GM12892 (cell line): ENCODE results near the gene GPR18.
"Not testable (repeated sequence)": the region's sequence is repeated elsewhere in the genome, so short reads cannot be mapped to it uniquely, and the experiment has no call there.

Source experiments
- DNase-seq: peaks from one replicate; pipeline ENCODE4 v3.0.0; 2011; ENCODE audit not compliant: insufficient read length
- FAIRE-seq: peaks from 2 replicates; lab custom pipeline; 2011; peaks lifted over from hg19 to GRCh38; lab: Jason Lieb, UNC
- POLR2A ChIP-seq: IDR thresholded peaks from 2 replicates; pipeline ENCODE4 v1.6.1; 2011; ENCODE audit warnings: low read depth, low read length, control low read depth
- POLR2AphosphoS5 ChIP-seq: IDR thresholded peaks from 2 replicates; pipeline ENCODE4 v1.6.1; 2011; ENCODE audit warnings: low read depth, low read length, control low read depth
- TAF1 ChIP-seq: IDR thresholded peaks from 2 replicates; pipeline ENCODE4 v1.6.1; 2011; ENCODE audit warnings: low read depth, mild to moderate bottlenecking, control low read depth, low read length, borderline replicate concordance

Gene GPR18

DNA sequence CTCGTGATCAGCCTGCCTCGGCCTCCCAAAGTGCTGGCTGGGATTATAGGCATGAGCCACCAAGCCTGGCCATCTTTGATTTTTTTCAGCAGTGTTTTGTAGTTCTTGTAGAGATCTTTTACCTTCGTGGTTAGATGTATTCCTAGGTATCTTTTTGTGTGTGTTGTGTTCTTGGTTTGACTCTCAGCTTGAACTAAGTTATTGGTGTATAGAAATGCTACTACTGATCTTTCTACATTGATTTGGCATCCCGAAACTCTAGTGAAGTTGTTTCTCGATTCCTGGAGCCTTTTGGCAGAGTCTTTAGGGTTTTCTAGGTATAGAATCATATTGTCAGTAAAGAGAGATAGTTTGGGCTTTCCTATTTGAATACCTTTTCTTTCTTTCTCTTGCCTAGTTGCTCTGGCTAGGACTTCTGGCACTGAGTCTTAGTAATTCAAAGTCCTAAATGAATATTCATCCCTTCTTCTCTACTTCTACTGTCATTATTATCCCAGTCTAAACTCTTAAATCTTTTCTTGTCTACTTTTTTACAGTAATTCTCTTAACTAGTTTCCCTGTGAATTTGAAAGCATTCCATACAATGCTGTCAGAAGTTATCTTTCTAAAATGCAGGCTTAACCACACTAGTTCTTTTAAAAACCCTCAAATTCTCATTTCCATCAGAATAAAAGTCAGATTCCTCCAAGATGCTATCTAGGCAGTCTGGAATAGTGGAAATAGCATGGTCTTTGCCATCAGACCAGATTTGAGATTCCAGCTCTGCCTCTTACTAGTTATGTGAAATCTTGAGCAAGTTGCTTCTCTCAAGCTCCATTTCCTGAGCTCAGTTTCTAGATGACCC lies 7.0 kb downstream of the GPR18 start:
- DNase-seq (no peak), FAIRE-seq (no peak)
- no peak for TF ChIP-seq POLR2A
- no peak for TF ChIP-seq TAF1
- no peak for TF ChIP-seq POLR2AphosphoS5

DNA sequence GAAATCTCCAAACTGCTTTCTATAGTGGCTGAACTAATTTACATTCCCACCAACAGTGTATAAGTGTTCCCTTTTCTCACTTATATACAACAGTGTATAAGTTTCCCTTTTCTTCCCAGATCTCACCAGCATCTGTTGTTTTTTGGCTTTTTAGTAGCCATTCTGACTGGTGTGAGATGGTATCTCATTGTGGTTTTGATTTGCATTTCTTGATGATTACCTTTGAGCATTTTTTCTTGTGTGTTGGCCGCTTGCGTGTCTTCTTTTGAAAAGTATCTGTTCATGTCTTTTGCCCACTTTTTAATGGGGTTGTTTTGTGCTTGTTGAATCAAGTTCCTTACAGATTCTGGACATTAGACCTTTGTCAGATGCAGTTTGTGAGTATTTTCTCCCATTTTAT lies 8.6 kb downstream of the GPR18 start:
- not testable (repeated sequence) for FAIRE-seq, DNase-seq

GRCh38 chr13:99249178-99249577 lies 9.0 kb downstream of the GPR18 start:
- not testable (repeated sequence) for FAIRE-seq, DNase-seq

GRCh38 chr13:99246100-99246499 lies 12.1 kb downstream of the GPR18 start:
- no peak for DNase-seq
- TF ChIP-seq TAF1 (no peak), POLR2A (no peak), POLR2AphosphoS5 (no peak)

DNA sequence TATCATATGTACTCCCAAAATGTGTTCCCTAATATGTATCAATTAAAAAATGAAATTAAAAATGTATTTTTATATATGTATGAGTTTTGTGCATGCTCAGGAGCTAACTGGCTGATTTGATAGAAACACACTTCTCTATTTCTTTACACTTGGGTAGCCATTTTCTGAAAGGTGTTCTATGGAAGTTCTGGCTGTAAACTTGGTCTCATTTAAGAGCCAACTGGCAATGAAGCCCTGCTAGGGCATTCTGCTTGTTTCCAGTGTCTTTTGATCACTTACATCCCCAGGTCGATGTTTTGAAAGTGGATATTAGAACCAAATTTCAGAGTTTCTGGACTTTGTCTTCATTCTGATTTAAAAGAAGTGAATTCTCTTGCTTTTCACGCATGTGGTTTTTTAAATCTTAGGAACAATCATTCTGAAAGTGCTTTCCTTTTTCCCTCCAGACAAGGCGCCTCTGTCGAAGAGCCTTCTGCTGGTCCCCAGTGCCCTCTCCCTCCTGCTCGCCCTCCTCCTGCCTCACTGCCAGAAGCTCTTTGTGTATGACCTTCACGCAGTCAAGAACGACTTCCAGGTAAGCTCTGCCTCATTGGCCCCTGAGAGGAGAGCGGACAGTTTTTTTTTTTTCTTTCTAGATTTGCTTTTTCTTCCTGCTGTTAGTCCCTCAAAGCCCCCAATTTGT lies 20.1 kb downstream of the GPR18 start:
- TF ChIP-seq POLR2A (no peak), TAF1 (no peak), POLR2AphosphoS5 (no peak)
- FAIRE-seq, result peak; percentile 70
- DNase-seq, result no peak

More at GRCh38 chr13:99246100-99246499, 12.1 kb downstream of the GPR18 start:
- FAIRE-seq, result no peak

GRCh38 chr13:99231721-99232120 lies 26.5 kb downstream of the GPR18 start:
- FAIRE-seq (no peak), DNase-seq (no peak)
- TF ChIP-seq TAF1 (no peak), POLR2AphosphoS5 (no peak), POLR2A (no peak)

- FAIRE-seq, result no peak
- DNase-seq, result no peak
Observed at GRCh38 chr13:99230991-99231390, 27.2 kb downstream of the GPR18 start.

DNA sequence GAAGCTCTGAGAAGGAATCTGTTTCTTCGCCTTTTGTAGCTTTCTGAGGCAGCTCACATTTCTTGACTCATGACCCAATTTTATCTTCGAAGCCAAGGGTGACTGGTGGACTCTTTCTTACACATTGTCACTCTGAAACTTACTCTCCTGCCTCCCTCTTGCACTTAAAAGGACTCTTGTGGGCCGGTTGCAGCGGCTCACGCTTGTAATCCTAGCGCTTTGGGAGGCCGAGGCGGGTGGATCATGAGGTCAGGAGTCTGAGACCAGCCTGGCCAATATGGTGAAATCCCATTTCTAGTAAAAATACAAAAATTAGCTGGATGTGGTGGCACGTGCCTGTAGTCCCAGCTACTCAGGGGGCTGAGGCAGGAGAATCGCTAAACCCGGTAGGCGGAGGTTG lies 27.6 kb downstream of the GPR18 start:
- not testable (repeated sequence) for FAIRE-seq, DNase-seq

More at GRCh38 chr13:99230991-99231390, 27.2 kb downstream of the GPR18 start:
- TF ChIP-seq POLR2A (no peak), POLR2AphosphoS5 (no peak), TAF1 (no peak)

DNA sequence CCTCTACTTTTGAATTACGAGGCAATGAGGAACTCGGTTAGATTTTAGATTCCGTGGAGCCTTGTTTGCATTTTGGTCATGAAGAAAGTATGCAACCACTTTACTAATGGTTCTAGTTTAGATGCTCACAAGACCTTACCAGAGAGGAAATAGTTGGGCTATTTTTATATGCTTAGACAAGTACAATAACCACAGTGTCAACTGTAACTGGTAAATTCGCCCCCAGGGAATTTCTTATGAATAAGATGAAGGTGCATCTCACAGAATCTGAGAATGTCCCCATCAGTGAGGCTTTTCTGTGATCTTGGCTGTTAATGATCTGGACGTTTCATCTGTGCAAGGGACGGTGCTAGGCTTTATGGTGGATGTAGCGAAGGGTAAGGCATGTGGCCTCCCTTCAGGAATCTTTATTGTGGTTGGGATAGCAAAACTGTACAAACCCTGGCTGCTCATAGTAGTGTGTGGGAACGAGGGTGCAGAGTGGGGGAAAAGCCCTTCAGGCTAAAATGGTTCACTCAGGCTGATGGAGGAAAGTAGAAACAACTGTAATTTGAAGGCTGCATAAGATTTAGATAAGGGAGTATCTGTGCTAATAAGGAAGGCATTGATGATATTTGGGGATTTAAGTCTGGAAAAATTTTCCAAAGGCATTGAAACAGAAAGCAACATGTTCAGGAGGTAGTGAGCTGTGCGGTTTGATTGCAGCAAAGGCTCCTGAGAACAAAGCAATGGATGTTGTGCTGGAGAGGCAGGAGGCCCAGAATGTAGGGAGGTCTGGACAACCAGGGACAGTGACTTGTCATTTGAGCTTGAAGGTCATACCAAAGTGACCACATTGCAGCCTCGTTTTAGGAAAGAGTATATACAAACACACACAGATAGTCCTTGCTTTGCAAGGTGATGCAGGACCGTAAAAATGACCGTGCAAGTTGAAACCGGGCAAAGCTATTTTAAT lies 29.2 kb downstream of the GPR18 start:
- FAIRE-seq, result peak; percentile 75
- no peak for TF ChIP-seq POLR2A
- TF ChIP-seq POLR2AphosphoS5, result no peak
- TF ChIP-seq TAF1, result no peak
- no peak for DNase-seq

- TF ChIP-seq POLR2A (no peak), POLR2AphosphoS5 (no peak), TAF1 (no peak)
- no peak for FAIRE-seq
- DNase-seq, result no peak
Observed at GRCh38 chr13:99227909-99228688, 30.1 kb downstream of the GPR18 start.

- no peak for FAIRE-seq
- DNase-seq, result no peak
- no peak for TF ChIP-seq POLR2AphosphoS5
- no peak for TF ChIP-seq POLR2A
- no peak for TF ChIP-seq TAF1
Observed at GRCh38 chr13:99227331-99227900, 30.8 kb downstream of the GPR18 start.
